ENCODE results near the gene ADAMTS8.
"Not testable (repeated sequence)": the region's sequence is repeated elsewhere in the genome, so short reads cannot be mapped to it uniquely, and the experiment has no call there.

The ADAMTS8 gene

GRCh38 chr11:130438401-130439159 lies 10.2 kb upstream of the ADAMTS8 start:
- not testable (repeated sequence) for DNase-seq

GRCh38 chr11:130437848-130438247 lies 9.4 kb upstream of the ADAMTS8 start:
- no peak for DNase-seq

- no peak for DNase-seq
Measured at GRCh38 chr11:130436171-130436570, 7.8 kb upstream of the ADAMTS8 start.

- no peak for DNase-seq
Measured at GRCh38 chr11:130435671-130436070, 7.3 kb upstream of the ADAMTS8 start.

GRCh38 chr11:130434521-130435223 lies 6.3 kb upstream of the ADAMTS8 start:
- DNase-seq = peak; percentile 49

- DNase-seq = no peak
Measured at GRCh38 chr11:130433357-130433756, 4.9 kb upstream of the ADAMTS8 start.

GRCh38 chr11:130431801-130432200 lies 3.4 kb upstream of the ADAMTS8 start:
- no peak for DNase-seq

- DNase-seq = peak; percentile 25
Measured at GRCh38 chr11:130431331-130431773, 2.9 kb upstream of the ADAMTS8 start.

- DNase-seq = no peak
Measured at GRCh38 chr11:130429983-130430382, 1.6 kb upstream of the ADAMTS8 start.

GRCh38 chr11:130429120-130429681 lies 792 bp upstream of the ADAMTS8 start:
- DNase-seq = no peak

GRCh38 chr11:130427581-130428315 lies 661 bp downstream of the ADAMTS8 start:
- no peak for DNase-seq

GRCh38 chr11:130426837-130427341 lies 1.5 kb downstream of the ADAMTS8 start:
- DNase-seq = no peak

GRCh38 chr11:130426223-130426836 lies 2.1 kb downstream of the ADAMTS8 start:
- DNase-seq = no peak

- no peak for DNase-seq
Measured at GRCh38 chr11:130425156-130425555, 3.3 kb downstream of the ADAMTS8 start.

- no peak for DNase-seq
Measured at GRCh38 chr11:130424613-130425140, 3.7 kb downstream of the ADAMTS8 start.

GRCh38 chr11:130423541-130424142 lies 4.8 kb downstream of the ADAMTS8 start:
- DNase-seq = no peak

- no peak for DNase-seq
Measured at GRCh38 chr11:130422251-130422995, 6.0 kb downstream of the ADAMTS8 start.

- no peak for DNase-seq
Measured at GRCh38 chr11:130421697-130422096, 6.7 kb downstream of the ADAMTS8 start.

GRCh38 chr11:130421199-130421585 lies 7.2 kb downstream of the ADAMTS8 start:
- no peak for DNase-seq

- DNase-seq = no peak
Measured at GRCh38 chr11:130420478-130421198, 7.8 kb downstream of the ADAMTS8 start.
